GM18520 (cell line): ENCODE measurements around the gene CELA3A.

Experiments
- ATAC-seq: cut with Tn5 transposase; IDR thresholded peaks from one replicate; pipeline ENCODE4 v1.9.1; 2021; ENCODE audit not compliant: unreplicated experiment

Gene CELA3A

GRCh38 chr1:22045604-22046228 lies 44.3 kb downstream of the CELA3A start:
- ATAC-seq = no peak

GRCh38 chr1:22048351-22049192 lies 47.1 kb downstream of the CELA3A start:
- no peak for ATAC-seq

DNA sequence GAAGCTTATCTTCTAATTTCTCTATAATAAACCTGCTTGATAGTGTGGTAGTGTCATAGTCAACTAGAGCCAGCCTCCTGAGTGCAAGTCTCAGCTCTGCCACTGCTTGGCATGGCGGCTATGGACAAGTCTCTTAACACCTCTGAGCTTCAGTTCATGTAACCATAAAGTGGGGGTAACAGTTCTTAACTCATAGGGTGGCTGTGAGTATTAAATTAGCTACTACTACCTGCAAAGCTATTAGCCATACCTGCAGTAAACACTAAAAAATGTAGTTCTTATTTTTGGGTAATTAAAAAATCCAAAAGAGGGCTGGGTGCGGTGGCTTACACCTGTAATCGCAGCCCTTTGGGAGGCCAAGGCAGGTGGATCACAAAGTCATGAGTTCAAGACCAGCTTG lies 48.9 kb downstream of the CELA3A start:
- ATAC-seq = no peak

DNA sequence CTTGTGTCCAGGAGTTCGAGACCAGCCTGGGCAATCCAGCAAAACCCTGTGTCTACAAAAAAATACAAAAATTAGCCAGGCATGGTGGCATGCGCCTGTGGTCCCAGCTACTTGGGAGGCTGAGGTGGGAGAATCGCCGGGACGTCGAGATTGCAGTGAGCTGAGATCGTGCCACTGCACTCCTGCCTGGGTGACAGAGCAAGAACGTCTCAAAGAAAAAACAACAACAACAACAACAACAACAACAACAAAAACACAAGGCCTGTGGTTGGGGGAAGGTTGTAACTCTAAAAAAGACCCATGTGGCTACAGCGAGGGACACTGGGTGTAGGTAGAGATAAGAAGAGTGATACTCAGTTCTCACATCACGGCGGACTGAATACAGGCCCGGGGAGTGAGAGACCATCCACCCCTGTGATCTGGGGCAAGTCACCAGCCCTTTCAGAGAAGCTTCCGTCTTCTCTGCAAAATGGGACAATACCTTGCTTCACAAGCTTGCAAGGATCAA lies 50.2 kb downstream of the CELA3A start:
- no peak for ATAC-seq

DNA sequence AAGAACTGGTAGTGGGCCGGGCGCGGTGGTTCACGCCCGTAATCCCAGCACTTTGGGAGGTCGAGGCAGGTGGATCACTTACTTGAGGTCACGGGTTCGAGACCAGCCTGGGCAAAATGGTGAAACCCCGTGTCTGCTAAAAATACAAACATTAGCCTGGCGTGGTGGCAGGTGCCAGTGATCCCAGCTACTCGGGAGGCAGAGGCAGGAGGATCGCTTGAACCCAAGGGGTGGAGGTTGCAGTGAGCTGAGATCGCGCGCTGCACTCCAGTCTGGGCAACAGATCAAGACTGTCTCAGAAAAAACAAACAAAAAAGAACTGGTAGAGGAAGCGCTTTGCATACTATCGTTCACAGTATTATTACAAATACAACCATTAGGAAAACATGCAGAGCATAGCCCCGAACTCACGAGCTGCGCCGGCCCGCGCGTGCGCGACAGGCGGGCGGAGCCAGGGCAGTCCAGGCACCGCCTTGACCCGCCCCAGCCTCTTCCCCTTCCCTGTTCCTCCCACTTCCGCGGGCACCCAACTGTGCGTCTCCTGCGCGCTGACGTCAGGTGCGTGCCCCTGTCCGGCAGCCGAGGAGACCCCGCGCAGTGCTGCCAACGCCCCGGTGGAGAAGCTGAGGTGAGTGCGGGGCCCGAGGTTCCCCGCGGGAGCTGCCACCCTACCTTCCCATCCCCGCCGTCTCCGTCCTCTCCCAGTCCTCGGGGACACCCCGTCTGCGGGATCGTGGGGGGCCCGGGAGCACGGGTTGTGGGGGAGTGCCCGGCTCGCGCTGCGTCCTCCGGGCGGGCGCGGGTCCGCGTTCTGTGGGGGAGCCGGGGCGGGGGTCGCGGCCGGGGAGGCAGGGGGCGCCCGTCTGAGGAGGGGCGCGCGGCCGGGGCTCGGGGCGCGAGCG lies 50.9 kb downstream of the CELA3A start, which contains the start of gene CDC42:
Gene CDC42, plus strand, starts transcription at position 595 of the 902 bp plus-strand sequence. CDS start 25,770 bp downstream, outside the sequence.
- ATAC-seq = peak; percentile 74

DNA sequence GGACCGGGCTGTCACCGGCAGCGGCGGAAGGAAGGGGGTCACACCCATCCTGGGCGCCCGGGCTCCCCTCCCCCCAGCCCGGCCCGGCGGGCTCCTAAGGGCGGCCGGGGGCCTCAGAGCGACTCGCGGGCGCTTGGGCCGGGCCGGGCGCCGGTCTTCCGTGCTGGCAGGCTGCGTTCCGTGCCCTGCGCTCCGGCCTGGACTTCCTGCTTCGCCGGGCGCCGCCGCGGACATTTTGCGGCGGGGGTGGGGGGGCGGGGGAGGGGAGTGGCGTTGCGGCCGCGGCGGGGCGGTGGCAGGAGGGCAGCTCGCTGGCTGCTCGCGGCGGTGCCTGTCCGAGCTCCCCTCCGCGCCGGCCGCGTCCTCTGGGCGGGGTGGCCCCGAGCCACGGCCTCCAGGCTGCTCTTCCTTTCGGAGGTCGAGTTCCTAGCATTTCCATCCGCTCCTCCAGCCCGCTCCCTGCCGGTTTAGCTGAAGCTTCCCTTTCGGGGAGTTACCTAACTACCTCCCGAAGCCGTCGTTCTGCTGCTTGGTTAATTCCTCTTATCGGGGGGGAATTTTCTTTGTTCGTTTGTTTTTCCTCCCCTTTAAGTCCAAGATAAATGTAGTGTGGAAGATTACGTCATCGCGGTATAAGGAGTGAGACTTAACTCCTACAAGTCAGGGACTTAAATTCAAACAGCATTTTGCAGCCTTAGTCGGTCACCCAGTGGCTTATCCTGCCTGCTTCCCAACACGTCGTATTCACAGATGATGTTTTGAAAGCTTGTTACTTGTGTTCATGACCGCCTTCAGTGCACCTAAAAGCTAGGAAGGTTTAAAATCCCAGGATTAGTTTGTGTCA lies 51.8 kb downstream of the CELA3A start:
- ATAC-seq = peak; percentile 24

DNA sequence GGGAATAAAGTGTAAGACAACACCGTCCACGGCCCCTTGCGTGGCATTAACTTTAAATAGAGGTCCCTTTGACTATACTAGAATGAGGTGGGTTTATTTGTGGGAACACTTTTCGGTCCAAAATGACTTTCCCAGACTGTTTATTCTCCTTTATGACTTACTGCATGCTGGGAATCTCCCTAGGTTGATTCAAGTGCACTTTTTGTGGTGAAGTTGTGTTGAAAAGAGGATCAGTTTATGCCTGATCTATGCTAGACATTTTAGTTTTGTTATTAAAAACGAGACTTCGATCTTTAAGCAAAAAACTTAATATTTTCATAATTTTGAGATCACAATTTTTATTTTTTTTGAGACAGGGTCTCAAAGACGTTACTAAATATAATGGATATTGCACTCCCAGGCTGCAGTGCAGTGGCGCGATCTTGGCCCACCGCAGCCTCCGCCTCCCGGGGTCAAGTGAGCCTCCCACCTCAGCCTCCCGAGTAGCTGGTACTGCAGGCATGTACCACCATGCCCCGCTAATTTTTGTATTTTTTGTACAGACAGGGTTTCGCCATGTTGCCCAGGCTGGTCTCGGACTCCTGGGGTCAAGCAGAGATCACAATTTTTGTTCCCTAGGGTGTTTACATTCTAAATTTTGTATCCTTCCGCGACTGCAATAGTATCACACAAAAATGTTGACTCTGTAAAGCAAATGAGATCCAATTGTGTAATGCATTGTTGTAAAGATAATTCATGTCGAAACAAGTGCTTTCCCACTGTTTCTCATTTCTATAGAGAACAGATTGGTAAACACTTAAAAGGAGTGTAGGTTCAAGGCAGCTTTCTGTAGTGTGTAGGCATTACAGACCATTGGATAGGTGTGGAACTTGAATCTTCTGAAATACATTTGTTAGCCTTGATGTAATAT lies 52.7 kb downstream of the CELA3A start:
- ATAC-seq = no peak

GRCh38 chr1:22055463-22055862 lies 54.0 kb downstream of the CELA3A start:
- ATAC-seq = no peak

DNA sequence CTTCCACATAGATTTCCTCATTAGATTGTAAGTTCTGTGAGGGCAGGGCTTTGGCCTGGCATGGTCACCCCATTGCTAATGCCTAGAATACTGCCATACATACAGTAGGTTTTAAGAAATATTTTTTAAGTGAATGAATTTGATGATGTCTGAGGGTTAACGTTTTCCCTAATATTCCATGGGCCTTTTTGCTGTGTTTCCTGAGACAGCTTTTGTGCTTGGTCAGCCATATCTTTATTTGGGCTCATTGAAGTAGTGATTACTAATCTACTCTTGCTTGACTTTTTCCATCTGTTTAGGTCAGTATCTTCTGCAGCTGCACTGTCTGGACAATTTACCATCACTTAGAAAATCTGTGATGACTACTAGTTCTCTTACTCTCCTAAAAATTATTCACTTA lies 54.6 kb downstream of the CELA3A start:
- ATAC-seq = no peak

- no peak for ATAC-seq
Measured at GRCh38 chr1:22056936-22057335, 55.5 kb downstream of the CELA3A start.

GRCh38 chr1:22057861-22058260 lies 56.4 kb downstream of the CELA3A start:
- ATAC-seq = no peak
